Measurements from ENCODE around the gene PRKCH.

GRCh38 chr14:61296151-61296550 lies 25.2 kb upstream of the PRKCH start:
- TF ChIP-seq, protein P1, sequence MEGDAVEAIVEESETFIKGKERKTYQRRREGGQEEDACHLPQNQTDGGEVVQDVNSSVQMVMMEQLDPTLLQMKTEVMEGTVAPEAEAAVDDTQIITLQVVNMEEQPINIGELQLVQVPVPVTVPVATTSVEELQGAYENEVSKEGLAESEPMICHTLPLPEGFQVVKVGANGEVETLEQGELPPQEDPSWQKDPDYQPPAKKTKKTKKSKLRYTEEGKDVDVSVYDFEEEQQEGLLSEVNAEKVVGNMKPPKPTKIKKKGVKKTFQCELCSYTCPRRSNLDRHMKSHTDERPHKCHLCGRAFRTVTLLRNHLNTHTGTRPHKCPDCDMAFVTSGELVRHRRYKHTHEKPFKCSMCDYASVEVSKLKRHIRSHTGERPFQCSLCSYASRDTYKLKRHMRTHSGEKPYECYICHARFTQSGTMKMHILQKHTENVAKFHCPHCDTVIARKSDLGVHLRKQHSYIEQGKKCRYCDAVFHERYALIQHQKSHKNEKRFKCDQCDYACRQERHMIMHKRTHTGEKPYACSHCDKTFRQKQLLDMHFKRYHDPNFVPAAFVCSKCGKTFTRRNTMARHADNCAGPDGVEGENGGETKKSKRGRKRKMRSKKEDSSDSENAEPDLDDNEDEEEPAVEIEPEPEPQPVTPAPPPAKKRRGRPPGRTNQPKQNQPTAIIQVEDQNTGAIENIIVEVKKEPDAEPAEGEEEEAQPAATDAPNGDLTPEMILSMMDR (IDR thresholded peaks at IDR 0.05) = no peak
- TF ChIP-seq POLR2AphosphoS5 (IDR thresholded peaks at IDR 0.05) (no peak), POLR2A (IDR thresholded peaks at IDR 0.05) (no peak)
